C1 segment of cervical spinal cord (tissue), 14 donors: ENCODE results near the gene MRTFA.
"Not testable (repeated sequence)": the region's sequence is repeated elsewhere in the genome, so short reads cannot be mapped to it uniquely, and the experiment has no call there.

Experiments
- DNase-seq, 14 donors: peaks; one replicate each; lab custom pipeline; 2025; lab: John Stamatoyannopoulos, UW

MRTFA gene

GRCh38 chr22:40597526-40598430 is 38.7 kb downstream of the MRTFA start:
- DNase-seq: peak in 2 of 14 donors; percentile 4 to 6

- DNase-seq: no peak
Measured at GRCh38 chr22:40595497-40596234, 40.9 kb downstream of the MRTFA start.

GRCh38 chr22:40594924-40595323 is 41.6 kb downstream of the MRTFA start:
- DNase-seq: no peak

- DNase-seq: no peak
Measured at GRCh38 chr22:40594346-40594745, 42.2 kb downstream of the MRTFA start.

- DNase-seq: no peak
Measured at GRCh38 chr22:40593460-40594273, 42.9 kb downstream of the MRTFA start.

GRCh38 chr22:40592352-40593113 is 44.0 kb downstream of the MRTFA start:
- DNase-seq: no peak

- no peak for DNase-seq
Measured at GRCh38 chr22:40588726-40589125, 47.8 kb downstream of the MRTFA start.

GRCh38 chr22:40586781-40587180 is 49.7 kb downstream of the MRTFA start:
- DNase-seq: no peak

GRCh38 chr22:40585310-40585751 is 51.2 kb downstream of the MRTFA start:
- no peak for DNase-seq

GRCh38 chr22:40584766-40585165 is 51.8 kb downstream of the MRTFA start:
- DNase-seq: not testable (repeated sequence)

- DNase-seq: no peak
Measured at GRCh38 chr22:40583053-40583741, 53.3 kb downstream of the MRTFA start.

- DNase-seq: no peak
Measured at GRCh38 chr22:40582063-40582462, 54.5 kb downstream of the MRTFA start.

GRCh38 chr22:40580631-40581030 is 55.9 kb downstream of the MRTFA start:
- DNase-seq: no peak

GRCh38 chr22:40578171-40578570 is 58.3 kb downstream of the MRTFA start:
- DNase-seq: no peak

GRCh38 chr22:40572976-40573375 is 63.5 kb downstream of the MRTFA start:
- DNase-seq: no peak

- no peak for DNase-seq
Measured at GRCh38 chr22:40571887-40572286, 64.6 kb downstream of the MRTFA start.

- DNase-seq: no peak
Measured at GRCh38 chr22:40567626-40568328, 68.7 kb downstream of the MRTFA start.

GRCh38 chr22:40567106-40567505 is 69.4 kb downstream of the MRTFA start:
- DNase-seq: no peak

- DNase-seq: no peak
Measured at GRCh38 chr22:40560994-40561515, 75.5 kb downstream of the MRTFA start.

GRCh38 chr22:40560551-40560950 is 76.0 kb downstream of the MRTFA start:
- DNase-seq: peak in 1 of 14 donors; percentile 13
